GOT3 (cell line): ENCODE data around the gene MOB3B.

Source experiments
- DNase-seq: peaks from one replicate; lab custom pipeline; 2025; ENCODE audit warnings: mixed read lengths; lab: John Stamatoyannopoulos, UW

Gene MOB3B

GRCh38 chr9:27280249-27280648 lies 249.4 kb downstream of the MOB3B start:
- DNase-seq: no peak

DNA sequence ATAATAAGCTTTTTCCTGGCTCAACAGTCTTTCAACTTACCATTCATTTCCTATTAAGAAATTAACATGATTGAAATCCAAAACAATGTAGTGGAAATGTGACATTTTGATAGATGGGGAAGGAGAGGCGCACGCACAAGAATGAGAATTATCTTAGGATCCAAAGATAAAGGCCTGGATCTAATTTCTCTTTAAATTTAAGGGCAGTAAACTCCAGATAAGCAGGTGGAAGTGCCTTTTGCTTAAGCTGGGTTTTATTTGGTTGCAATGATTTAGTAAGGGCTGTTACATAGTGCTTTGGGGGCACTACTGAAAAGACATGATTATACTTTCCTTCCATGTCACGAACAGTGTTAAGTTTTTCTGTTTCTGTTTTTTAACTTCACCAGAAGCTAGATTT lies 250.0 kb downstream of the MOB3B start:
- no peak for DNase-seq

DNA sequence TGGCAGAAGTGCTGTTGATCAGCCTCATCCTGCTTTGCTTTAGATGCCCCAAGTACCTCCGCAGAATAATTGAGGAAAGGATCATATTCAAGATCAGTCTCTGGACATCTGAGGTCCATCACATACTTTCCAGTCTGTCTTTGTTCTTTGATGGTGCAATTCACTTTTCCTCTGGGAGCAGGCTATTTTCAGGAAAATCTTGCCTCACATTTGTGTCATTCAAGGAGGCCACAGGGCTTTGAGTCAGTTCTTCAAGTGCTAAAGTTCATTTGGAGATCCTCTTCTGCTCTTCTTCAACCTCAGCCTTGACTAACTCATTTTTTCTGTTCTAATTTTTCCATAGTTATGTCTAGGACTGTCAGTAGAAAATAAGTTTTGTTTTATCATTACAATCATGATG lies 251.2 kb downstream of the MOB3B start:
- no peak for DNase-seq

- DNase-seq: no peak
These were observed 253.2 kb downstream of the MOB3B start for GRCh38 chr9:27276193-27277030.
